ENCODE results near the gene MIEF1.

DNA sequence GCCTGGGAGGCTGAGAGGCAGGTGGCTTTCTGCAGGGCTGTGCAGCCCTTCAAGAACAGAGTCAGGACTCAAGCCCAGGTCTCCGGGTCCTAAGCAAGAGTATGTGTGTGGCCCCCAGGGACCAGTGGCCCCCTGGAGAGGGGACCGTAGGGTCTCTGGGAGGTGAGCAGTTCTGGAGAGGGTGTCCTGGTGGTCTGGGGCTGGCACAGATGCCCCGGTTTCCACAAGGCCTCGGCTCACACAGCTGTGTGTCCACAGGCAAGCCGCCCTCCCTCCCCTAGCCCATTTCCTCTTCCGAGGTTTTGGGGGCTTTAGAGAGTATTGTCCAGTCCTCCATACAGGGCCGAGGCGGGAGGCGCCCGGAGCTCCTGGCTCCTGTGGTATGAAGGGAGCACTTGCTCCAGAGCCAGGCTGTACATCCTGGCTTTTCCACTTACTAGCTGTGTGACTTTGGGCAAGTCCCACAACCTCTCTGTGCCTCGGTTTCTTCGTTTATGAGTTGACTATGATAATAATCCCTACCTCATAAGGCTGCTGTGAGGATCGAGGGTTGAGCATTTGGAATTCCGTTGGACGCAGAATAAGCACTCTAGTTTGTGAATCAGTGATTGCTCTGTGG lies 33.9 kb downstream of the MIEF1 start:
- TF ChIP-seq, protein P1, sequence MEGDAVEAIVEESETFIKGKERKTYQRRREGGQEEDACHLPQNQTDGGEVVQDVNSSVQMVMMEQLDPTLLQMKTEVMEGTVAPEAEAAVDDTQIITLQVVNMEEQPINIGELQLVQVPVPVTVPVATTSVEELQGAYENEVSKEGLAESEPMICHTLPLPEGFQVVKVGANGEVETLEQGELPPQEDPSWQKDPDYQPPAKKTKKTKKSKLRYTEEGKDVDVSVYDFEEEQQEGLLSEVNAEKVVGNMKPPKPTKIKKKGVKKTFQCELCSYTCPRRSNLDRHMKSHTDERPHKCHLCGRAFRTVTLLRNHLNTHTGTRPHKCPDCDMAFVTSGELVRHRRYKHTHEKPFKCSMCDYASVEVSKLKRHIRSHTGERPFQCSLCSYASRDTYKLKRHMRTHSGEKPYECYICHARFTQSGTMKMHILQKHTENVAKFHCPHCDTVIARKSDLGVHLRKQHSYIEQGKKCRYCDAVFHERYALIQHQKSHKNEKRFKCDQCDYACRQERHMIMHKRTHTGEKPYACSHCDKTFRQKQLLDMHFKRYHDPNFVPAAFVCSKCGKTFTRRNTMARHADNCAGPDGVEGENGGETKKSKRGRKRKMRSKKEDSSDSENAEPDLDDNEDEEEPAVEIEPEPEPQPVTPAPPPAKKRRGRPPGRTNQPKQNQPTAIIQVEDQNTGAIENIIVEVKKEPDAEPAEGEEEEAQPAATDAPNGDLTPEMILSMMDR (IDR thresholded peaks at IDR 0.05; ENCODE audit: insufficient read depth, low read length), result no peak
- TF ChIP-seq, protein P2, sequence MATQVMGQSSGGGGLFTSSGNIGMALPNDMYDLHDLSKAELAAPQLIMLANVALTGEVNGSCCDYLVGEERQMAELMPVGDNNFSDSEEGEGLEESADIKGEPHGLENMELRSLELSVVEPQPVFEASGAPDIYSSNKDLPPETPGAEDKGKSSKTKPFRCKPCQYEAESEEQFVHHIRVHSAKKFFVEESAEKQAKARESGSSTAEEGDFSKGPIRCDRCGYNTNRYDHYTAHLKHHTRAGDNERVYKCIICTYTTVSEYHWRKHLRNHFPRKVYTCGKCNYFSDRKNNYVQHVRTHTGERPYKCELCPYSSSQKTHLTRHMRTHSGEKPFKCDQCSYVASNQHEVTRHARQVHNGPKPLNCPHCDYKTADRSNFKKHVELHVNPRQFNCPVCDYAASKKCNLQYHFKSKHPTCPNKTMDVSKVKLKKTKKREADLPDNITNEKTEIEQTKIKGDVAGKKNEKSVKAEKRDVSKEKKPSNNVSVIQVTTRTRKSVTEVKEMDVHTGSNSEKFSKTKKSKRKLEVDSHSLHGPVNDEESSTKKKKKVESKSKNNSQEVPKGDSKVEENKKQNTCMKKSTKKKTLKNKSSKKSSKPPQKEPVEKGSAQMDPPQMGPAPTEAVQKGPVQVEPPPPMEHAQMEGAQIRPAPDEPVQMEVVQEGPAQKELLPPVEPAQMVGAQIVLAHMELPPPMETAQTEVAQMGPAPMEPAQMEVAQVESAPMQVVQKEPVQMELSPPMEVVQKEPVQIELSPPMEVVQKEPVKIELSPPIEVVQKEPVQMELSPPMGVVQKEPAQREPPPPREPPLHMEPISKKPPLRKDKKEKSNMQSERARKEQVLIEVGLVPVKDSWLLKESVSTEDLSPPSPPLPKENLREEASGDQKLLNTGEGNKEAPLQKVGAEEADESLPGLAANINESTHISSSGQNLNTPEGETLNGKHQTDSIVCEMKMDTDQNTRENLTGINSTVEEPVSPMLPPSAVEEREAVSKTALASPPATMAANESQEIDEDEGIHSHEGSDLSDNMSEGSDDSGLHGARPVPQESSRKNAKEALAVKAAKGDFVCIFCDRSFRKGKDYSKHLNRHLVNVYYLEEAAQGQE (IDR thresholded peaks at IDR 0.05; ENCODE audit: insufficient replicate concordance, low read depth), result no peak
- no peak for TF ChIP-seq GABPA (IDR thresholded peaks at IDR 0.05; ENCODE audit: low read depth)

All from HL-60 (cell line).